GM15510 (cell line): ENCODE measurements around the gene CCDC86.

ENCODE experiments used
- POLR2A ChIP-seq: IDR thresholded peaks from 3 replicates; pipeline ENCODE4 v1.6.1; 2011; ENCODE audit warnings: borderline replicate concordance; ENCODE audit not compliant: insufficient read length; ENCODE audit errors: extremely low read depth

The CCDC86 gene

DNA sequence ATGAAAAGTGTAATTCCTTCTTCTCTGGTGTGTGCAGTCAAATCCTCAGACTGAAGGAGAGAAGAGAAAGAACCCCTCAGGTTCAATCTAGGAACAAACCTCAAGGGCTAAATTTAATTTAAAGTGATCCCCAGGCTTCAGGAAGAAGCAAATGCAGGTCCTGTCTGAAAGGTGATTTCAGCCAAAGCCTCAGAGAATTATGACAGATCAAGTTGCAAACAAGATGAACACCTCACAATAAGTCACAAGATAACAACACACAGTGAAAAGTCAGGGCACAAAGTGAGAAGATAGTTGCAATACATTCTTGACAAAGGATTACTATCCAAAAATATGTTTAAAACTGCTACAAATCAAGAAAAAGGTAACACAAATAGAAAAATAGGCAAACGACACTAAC is 37.2 kb downstream of the CCDC86 start:
- no peak for TF ChIP-seq POLR2A

- TF ChIP-seq POLR2A, result no peak
These were observed 38.2 kb downstream of the CCDC86 start for GRCh38 chr11:60879971-60880588.

GRCh38 chr11:60880643-60881282 is 38.9 kb downstream of the CCDC86 start:
- no peak for TF ChIP-seq POLR2A

DNA sequence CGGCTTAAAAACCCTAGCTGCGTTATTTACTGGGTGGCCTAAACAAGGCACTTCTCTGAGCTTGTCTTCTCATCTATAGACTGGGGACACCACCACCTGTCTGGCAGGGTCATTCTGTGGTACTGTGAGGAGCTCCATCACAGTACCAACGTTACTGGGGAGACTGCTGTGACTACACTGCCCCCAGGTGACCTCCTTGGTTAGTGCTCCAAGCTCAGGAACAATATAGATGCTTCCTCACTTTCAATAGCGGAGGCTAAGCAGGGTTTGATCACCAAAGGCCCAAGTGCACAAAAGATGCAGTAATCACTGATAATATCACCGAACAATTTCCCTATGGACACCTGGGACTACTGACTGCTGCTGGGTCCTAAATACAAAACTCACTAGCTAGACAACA is 45.6 kb downstream of the CCDC86 start:
- no peak for TF ChIP-seq POLR2A

DNA sequence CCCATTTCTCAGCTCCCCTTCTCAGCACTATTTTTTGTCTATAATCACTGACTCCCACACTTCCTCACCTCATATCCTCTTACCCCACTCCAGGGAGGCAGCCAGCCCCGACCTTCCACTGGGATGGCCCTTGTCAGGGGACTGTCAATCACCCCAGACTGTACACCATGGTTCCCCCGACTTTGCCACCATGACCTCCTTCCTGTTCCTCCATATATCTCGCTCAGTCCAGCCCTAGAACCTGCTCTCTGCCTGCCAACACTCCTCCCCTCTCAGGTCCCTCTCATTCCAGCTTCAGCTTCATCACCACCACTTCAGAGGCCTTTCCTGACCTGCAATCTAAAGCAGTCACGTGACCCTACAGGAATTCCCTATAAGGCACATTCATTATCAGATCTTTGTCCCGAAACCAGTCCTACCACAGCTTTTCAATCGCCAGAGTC is 48.0 kb downstream of the CCDC86 start:
- TF ChIP-seq POLR2A, result no peak

GRCh38 chr11:60890696-60891095 is 48.8 kb downstream of the CCDC86 start:
- no peak for TF ChIP-seq POLR2A

DNA sequence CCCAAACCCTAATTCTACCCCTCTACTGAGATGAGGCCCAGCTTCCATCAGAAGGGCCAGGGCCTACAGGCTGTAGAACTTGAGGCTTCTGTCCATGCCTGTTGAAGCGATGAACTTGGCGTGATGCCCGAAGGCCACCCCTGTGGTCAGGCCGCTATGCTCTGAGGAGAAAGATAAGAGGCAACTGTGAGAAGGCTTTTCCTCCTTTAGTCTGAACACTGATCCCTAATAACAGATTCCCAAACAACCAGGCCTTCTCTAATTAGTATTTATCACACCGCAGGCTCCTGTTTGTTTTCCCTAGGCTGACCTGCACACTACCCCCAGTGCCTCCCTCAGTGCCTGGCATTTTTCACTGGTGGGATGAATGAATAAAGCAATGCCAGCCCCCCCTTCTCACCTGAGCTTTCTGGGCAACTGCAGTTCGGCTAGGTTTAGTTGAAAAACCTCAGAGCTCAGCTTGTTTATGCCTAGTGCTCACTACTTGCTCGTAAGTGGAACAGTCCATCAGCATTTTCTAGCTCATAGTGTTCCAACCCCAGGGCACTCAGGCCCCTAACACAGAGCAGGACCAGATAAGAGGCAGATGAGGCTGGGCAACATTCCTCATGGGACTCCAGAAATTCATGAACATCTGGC is 49.3 kb downstream of the CCDC86 start:
- TF ChIP-seq POLR2A, result no peak

GRCh38 chr11:60895687-60896086 is 53.8 kb downstream of the CCDC86 start:
- no peak for TF ChIP-seq POLR2A

DNA sequence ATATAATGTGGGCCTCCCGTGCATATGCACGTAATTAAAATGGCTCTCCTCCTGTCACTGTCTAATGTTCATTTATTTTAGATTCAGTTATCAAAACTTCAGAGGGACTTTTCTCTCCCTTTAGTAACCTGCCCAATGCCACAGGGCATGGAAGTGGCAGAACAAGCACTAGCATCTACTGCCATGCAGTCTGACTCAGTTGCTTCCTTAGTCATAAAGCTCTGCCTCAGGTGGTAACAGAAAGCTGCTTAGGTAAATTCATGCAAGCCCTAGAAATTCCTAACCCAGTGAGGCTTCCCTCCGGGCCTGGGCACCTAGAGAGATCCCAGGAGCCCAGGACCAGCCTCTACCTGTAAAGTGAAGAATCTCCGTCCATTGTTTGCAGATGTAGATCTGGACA is 55.6 kb downstream of the CCDC86 start:
- no peak for TF ChIP-seq POLR2A

DNA sequence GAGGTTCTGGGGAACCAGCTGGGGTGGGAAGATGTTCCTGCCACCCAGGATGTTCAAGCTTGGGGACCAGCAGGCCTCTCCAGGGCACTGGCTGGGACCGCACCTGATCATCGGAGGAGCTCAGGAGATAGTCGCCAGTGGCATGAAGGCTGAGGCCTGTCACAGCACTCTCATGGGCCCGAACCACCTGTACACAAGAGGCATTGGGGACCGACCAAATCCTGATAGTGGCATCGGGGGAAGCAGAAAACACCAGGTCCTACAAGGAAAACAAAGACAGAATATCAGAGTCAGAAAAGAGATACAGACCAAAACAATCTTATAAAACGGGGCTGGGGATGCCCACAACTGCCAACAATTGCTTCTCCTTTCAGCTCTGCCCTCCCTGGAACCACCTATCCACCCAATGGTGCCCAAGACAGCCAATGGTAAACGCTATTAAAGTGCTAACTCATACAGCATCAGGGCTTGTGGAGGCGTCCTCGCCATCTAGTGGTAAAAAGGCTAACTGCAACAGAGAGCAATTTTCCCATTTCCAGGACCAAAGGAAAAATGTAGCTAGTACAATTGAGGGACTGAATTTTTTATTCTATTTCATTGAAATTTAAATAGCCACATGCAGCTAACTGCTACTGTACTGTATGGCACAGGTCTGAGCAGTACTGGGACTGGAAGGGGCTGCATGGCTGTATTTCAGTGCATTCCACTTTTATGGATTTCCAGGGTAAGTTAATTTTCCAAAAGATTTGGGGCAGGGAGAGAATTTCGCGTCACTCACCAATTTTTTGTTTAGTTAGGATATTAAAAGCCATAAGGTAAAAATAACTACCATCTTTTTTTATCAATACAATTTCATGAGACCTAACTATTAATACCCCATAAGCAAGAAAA is 57.4 kb downstream of the CCDC86 start:
- TF ChIP-seq POLR2A, result no peak

DNA sequence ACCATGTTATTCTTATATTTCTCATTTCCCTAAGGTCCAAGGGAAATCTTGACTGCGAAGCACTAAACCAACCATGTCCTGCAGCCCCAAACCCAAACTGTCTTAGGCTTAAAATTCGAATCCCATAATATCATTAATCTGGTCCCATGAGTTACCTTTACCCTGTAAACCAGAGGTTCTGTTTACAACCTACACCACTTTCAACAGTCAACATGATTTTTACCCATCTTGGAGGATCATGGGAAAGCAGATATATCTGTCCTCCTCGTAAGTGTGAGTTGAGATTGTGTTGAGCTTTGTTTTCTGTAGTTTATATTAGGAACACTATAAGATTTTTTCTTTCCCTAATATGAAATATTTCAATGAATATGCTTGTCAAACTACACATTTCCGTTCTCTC is 58.1 kb downstream of the CCDC86 start:
- TF ChIP-seq POLR2A, result no peak
